K562 (cell line): ENCODE results near the gene HDGFL2. TPM values are rescaled to one million over a fixed set of nuclear protein-coding genes. Genes with fewer than 3 reads are reported as not detected.

ENCODE experiments used
- CCNT2 ChIP-seq: IDR thresholded peaks from 2 replicates; pipeline ENCODE4 v1.6.1; 2011; ENCODE audit warnings: borderline replicate concordance, low read depth, mild to moderate bottlenecking, moderate library complexity, mixed read lengths, low read length; ENCODE audit not compliant: insufficient read length; ENCODE audit errors: extremely low read depth
- DMBX1 ChIP-seq: fragments of 250-450 bp; sonication (Bioruptor Pico); IDR thresholded peaks from 2 replicates; pipeline ENCODE4 v1.8.0; 2022; ENCODE audit warnings: inconsistent platforms, mild to moderate bottlenecking, moderate library complexity, borderline replicate concordance
- ERF ChIP-seq: fragments of 450-650 bp; formaldehyde crosslinking; IDR thresholded peaks from 2 replicates; pipeline ENCODE4 v1.4.0; 2020; ENCODE audit warnings: mild to moderate bottlenecking, mixed read lengths
- IRF2 ChIP-seq: sonication (generic); formaldehyde crosslinking; IDR thresholded peaks from 2 replicates; pipeline ENCODE4 v1.8.1; 2022; ENCODE audit warnings: mild to moderate bottlenecking, missing genetic modification reagents
- PHTF2 ChIP-seq: fragments of 250-450 bp; sonication (Bioruptor Pico); IDR thresholded peaks from 2 replicates; pipeline ENCODE4 v1.5.0; 2021; ENCODE audit warnings: mild to moderate bottlenecking
- RBFOX2 ChIP-seq: fragments of 200-400 bp; formaldehyde crosslinking; IDR thresholded peaks from 2 replicates; pipeline ENCODE4 v1.6.1; 2017; ENCODE audit warnings: low read depth, mild to moderate bottlenecking, low read length, moderate library complexity
- SMARCB1 ChIP-seq: IDR thresholded peaks from 2 replicates; pipeline ENCODE4 v1.6.1; 2011; ENCODE audit warnings: improper control_type of control experiment, low read depth; ENCODE audit not compliant: insufficient read length
- TSC22D4 ChIP-seq: fragments of 450-650 bp; IDR thresholded peaks from 2 replicates; pipeline ENCODE4 v1.6.1; 2016; ENCODE audit warnings: missing genetic modification characterization, missing biosample characterization, control low read depth
- ZNF165 ChIP-seq: fragments of 250-450 bp; sonication (Bioruptor Pico); IDR thresholded peaks from 2 replicates; pipeline ENCODE4 v1.4.0; 2020; ENCODE audit warnings: borderline replicate concordance
- ZNF274 ChIP-seq: IDR thresholded peaks from 2 replicates; pipeline ENCODE4 v1.6.1; 2011; ENCODE audit warnings: low read depth, mild to moderate bottlenecking, low read length, moderate library complexity, borderline replicate concordance
- ZNF318 ChIP-seq, 2 experiments: fragments of 450-650 bp; IDR thresholded peaks; 2 replicates each; pipeline ENCODE4 v1.6.1; 2016; ENCODE audit warnings: mild to moderate bottlenecking in 2 of 2, borderline replicate concordance in 1 of 2, low read depth in 1 of 2, moderate library complexity in 1 of 2
- polyA plus RNA-seq, 8 experiments: library from polyadenylated mRNA; depleted of rRNA in 4 of 8; stranded (reverse) in 5 of 8; unstranded in 3 of 8; fragments of >200 nt; fragmentation: Nextera tagmentation in 2 of 8; fragmentation: Illumina TruSeq in 1 of 8; extraction: Ambion mirVana in 2 of 8; extraction: Trizol in 1 of 8; gene quantifications; 2 replicates each; pipeline versions ENCODE4 v1.2.1 to v1.2.3, GENCODE V29; 2011 to 2014; ENCODE audit warnings: inconsistent platforms in 1 of 8, missing spikeins in 1 of 8
- total RNA-seq, 7 experiments: library from RNA; depleted of rRNA in 6 of 7; stranded (reverse); fragments of >200 nt in 6 of 7; fragmentation: Illumina TruSeq in 2 of 7; extraction: Trizol in 2 of 7; gene quantifications; 2 replicates each; pipeline versions ENCODE4 v1.2.1 to v1.2.3, GENCODE V29; 2011 to 2021; ENCODE audit warnings: low replicate concordance in 1 of 7
- TF ChIP-seq, protein P1 (sequence below): fragments of 250-450 bp; sonication (Bioruptor Pico); IDR thresholded peaks from 2 replicates; pipeline ENCODE4 v1.4.0; 2020
- TF ChIP-seq, protein P2 (sequence below): sonication (generic); formaldehyde crosslinking; IDR thresholded peaks from 2 replicates; pipeline ENCODE4 v1.8.1; 2023; ENCODE audit warnings: mild to moderate bottlenecking, missing genetic modification reagents

Gene HDGFL2
- total and polyA plus RNA-seq, 9 of the 15 experiments (the other 6 are each of a cell fraction or from before 2014, with no cell fraction given): 0.13 to 61.7 (median 16.0) TPM

DNA sequence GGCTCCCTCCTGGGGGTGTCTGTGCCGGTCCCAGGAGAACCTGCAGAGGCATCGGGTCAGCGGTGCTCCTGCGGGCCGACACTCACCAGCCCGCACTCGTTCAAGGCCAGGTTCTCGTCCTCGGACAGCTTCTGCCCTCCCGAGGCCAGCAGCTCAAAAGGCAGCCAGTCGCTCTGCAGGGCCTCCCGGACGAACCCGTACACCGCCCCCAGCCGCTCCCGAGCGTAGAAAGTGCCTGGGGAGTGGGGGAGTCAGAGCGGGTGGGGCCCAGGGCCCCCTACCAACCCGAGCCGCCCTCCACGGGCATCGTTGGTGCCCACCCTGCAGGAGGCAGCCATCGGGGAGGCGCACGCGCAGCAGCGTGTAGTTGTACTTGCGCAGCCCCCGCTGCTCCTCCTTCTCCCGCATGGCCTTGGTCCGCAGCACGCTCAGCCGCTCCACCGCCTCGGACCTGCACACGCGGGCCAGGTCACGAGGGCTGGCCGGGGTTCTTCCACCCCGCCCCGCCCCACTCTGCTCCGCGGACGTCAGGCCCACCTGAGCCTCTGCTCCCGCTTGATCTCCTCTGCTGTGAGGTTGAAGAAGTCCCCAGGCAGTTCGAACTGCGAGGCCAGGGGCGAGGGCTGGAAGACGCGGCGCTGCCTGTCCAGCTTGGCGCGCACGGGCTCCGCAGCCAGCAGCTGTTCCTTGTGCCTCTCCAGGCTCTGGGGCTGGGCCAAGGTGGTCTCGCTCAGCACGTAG, 26.0 kb upstream of the HDGFL2 start (continued):
- TF ChIP-seq ZNF318 (IDR thresholded peaks at IDR 0.05; ENCODE audit: borderline replicate concordance in 1 of 2, low read depth in 1 of 2) (no peak), IRF2 (CRISPR knock-in tag) (no peak), RBFOX2 (peak; percentile 50; the same call in 1 of the 2 replicates), TSC22D4 (tag) (no peak), CCNT2 (peak; percentile 32), DMBX1 (CRISPR knock-in tag) (no peak), PHTF2 (CRISPR knock-in tag) (no peak), SMARCB1 (no peak), ZNF274 (no peak), ERF (no peak), ZNF165 (no peak)
- TF ChIP-seq, protein P1, sequence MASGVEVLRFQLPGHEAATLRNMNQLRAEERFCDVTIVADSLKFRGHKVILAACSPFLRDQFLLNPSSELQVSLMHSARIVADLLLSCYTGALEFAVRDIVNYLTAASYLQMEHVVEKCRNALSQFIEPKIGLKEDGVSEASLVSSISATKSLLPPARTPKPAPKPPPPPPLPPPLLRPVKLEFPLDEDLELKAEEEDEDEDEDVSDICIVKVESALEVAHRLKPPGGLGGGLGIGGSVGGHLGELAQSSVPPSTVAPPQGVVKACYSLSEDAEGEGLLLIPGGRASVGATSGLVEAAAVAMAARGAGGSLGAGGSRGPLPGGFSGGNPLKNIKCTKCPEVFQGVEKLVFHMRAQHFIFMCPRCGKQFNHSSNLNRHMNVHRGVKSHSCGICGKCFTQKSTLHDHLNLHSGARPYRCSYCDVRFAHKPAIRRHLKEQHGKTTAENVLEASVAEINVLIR (CRISPR knock-in tag): no peak
- TF ChIP-seq, protein P2, sequence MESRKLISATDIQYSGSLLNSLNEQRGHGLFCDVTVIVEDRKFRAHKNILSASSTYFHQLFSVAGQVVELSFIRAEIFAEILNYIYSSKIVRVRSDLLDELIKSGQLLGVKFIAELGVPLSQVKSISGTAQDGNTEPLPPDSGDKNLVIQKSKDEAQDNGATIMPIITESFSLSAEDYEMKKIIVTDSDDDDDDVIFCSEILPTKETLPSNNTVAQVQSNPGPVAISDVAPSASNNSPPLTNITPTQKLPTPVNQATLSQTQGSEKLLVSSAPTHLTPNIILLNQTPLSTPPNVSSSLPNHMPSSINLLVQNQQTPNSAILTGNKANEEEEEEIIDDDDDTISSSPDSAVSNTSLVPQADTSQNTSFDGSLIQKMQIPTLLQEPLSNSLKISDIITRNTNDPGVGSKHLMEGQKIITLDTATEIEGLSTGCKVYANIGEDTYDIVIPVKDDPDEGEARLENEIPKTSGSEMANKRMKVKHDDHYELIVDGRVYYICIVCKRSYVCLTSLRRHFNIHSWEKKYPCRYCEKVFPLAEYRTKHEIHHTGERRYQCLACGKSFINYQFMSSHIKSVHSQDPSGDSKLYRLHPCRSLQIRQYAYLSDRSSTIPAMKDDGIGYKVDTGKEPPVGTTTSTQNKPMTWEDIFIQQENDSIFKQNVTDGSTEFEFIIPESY (CRISPR knock-in tag): peak; percentile 79
